ENCODE results near the gene LRRC56.

The LRRC56 gene

DNA sequence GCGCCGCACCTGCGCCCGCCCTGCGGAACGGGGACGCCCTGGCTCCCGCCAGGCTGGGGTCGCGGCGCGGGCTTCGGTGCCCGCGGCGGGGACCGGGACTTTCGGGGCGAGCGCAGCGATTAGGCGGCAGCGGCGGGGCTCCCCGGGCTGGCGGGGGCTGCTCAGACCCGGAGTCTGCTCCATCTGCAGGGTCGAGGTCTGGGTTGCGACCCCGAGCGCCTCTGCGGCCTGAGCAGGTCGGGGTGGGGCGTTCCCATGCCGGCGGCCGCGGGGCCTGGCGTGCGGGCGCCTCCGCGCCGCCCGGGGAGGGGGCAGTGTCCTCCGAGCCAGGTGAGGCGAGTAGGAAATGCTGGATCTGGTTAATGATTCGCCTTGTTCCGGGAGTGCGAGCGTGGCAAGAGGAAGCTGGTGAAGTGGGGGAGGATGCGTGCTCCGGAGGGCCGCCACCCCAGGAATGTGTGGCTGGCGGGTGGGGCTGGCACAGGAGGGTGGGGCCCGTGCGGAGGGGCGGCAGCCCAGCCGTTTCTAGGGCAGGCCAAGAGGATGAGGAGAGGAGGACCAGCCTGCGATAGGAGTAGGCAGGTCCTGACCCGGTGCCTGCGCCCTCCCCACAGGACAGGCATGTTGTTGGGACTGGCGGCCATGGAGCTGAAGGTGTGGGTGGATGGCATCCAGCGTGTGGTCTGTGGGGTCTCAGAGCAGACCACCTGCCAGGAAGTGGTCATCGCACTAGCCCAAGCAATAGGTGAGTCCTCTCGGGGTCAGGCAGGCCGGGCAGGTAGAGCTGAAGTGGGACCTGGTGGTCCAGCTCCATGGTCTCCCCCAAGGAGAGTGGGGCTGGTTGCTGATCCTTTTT, 24.0 kb downstream of the LRRC56 start:
- DNase-seq, result no peak

DNA sequence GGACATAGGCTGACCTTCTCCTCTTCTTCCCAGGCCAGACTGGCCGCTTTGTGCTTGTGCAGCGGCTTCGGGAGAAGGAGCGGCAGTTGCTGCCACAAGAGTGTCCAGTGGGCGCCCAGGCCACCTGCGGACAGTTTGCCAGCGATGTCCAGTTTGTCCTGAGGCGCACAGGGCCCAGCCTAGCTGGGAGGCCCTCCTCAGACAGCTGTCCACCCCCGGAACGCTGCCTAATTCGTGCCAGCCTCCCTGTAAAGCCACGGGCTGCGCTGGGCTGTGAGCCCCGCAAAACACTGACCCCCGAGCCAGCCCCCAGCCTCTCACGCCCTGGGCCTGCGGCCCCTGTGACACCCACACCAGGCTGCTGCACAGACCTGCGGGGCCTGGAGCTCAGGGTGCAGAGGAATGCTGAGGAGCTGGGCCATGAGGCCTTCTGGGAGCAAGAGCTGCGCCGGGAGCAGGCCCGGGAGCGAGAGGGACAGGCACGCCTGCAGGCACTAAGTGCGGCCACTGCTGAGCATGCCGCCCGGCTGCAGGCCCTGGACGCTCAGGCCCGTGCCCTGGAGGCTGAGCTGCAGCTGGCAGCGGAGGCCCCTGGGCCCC, 24.8 kb downstream of the LRRC56 start:
- no peak for DNase-seq

DNA sequence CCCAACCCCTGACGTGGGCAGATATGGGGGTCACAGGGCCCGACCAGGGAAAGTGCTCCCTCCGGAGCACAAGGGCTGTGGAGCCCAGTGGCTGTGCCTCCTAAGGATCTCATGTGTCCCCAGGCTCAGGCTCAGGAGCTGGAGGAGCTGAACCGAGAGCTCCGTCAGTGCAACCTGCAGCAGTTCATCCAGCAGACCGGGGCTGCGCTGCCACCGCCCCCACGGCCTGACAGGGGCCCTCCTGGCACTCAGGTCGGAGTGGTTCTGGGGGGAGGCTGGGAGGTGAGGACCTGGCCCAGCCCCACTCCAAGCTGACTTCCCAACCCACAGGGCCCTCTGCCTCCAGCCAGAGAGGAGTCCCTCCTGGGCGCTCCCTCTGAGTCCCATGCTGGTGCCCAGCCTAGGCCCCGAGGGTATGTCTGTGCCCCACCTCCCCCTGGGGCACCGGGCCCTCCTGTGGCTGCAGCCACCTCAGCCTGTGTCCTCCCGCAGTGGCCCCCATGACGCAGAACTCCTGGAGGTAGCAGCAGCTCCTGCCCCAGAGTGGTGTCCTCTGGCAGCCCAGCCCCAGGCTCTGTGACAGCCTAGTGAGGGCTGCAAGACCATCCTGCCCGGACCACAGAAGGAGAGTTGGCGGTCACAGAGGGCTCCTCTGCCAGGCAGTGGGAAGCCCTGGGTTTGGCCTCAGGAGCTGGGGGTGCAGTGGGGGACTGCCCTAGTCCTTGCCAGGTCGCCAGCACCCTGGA, 25.9 kb downstream of the LRRC56 start:
- DNase-seq, result no peak

DNA sequence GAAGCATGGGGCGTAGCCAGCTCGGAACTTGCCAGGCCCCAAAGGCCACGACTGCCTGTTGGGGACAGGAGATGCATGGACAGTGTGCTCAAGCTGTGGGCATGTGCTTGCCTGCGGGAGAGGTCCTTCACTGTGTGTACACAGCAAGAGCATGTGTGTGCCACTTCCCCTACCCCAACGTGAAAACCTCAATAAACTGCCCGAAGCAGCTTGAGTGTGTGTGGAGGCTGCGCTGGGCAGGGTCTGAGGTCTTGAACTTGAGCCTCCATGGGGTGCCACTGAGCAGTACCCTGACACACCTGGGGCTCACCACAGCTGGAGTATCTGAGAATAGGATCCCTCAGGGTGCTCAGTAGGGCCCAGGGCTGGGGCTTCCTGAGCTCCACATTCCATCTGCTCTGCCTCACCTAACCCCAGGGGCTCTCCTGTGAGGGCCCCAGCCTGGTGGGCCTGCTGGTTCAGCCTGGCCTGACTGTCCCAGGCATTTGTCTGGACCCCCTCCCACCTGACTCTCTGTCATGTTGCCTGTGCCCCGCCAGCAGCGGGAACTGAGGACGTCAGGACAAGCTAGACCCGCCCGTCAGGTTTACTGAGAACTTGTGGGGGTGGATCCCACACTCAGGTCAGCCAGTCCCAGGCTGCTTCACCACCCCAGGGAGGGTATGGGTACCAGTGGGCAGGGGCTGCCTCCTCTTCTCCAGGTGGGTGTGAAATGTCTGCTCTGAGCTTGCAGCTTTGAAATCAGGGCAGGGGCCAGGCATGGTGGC, 26.7 kb downstream of the LRRC56 start:
- no peak for DNase-seq

DNA sequence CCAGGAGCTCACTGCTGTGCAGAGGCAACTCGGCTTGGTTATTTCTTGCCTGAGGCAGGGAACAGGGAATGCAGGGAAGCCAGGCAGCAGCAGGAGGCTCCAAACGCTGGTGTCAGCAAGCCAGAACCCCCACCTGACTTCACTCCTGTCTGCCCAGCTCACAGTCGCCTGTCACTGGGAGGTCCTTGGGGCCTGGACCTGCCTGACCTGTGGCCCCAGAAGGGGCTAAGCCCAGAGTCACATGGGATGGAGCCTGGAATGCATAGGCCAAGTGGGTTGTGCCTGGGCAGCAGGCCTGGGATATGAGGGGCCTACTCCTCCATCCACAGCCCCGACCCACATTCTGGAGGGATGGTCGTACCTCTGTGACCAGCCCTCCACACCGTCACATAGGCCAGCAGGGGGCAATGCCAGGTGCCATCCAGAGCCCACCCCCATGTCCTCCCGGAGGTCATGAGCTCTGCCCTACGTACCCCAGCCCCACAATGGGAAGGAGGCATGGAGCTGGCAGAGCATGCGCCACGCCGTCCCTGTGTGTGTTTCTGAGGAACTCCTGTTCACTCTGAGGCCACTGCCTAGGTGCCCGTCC, 28.7 kb downstream of the LRRC56 start:
- DNase-seq, result peak; percentile 27

DNA sequence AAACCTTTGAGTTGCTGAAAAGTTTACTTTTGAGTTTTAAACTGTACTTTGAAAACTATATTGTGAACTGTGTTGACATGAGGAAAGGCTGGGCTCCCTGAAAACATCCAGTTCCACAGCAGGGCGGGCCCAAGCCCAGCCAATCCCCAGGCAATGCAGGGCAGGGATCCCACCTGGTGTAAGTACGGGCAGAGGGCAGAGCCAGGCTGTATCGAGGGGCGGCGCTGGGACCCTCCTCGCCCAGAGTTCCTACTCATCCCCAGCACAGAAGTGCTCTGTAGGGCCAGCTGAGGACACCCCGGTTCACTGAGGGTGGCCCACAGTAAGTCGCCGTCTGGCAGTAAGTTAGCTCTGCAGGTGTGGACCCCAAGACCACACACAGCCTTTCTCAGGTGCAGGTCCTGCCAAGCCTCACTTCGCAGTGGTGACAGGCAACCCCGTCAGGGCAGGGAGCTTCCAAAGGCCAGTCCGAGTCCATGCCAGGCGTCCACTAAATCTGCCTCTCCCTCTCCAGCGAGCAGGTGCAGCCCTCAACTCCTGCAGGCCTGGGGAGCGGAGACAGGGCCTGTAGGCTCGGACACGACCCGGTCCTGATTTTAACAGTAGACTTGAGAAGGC, 29.8 kb downstream of the LRRC56 start:
- DNase-seq, result no peak

DNA sequence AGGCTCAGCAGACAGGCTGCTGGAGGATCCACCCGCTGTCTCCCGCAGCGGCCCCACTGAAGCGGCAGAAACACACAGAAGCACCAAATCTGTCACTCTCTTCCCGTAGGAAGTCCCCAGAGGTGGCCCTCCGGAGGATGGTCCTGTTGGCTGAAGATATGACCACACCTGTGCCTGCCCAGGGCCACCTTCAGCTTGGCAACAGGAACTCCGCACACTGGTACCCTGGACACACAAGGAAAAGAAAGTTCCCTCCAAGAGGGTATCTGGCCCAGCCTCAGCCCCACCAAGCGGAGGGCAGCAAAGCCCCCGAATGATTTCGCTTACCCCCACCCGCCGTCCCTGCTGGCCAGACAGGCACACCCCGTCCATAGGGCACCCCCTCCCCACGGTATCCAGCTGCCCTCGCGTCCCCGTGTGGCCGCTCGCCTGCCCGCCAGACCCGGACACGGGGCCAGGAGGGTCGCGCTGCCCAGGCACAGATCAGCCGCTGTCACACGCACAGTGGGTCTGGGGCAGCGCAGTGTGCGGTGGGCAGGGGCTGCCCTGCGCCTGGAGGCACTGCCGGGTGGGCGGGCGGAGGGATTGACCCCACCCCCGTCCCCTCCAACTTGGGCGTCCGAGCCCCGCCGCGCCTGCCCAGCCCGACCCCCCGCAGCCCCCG, 30.4 kb downstream of the LRRC56 start:
- DNase-seq, result no peak

DNA sequence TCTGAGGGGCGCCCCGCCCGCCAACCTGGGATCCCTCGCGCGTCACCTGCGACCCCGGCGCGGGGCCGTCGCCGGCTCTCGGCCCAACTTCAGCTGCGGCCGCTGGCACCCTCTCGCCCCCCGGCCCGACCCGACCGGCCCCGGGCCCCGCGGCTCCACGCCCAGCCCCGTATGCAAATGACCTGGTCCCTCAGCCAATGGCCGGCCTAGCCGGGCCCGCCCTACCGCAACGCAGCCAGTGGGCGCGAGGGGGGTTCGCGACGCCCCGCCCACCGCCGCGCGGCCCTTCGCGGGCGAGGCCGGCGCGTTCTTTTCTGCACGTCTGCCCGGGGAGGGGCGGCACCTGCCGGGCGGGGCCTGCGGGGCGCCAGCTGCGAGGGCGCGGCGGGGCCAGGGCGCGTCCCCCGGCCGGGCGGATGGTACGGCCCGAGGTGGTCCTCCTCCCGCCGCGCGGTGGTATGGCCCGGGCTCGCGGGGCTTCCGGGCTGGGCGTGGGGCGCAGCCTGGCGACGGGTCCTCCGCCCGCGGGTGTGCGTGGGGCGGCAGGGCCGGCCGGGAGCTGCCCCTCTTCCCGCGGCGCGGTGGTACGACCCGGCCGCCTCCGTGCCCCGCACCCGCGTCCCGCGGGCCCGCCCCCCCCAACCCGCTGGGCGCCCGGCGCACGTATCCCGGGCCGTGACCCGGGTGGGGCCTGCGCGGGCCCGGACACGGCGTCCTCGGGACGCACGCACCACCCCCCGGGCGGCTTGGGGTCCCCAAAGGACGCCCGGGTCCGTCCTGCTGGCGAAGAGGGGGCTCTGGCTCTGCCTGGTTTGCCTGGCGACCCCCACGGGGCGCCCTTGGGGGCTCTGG, 31.2 kb downstream of the LRRC56 start:
- DNase-seq, result peak; percentile 97

DNA sequence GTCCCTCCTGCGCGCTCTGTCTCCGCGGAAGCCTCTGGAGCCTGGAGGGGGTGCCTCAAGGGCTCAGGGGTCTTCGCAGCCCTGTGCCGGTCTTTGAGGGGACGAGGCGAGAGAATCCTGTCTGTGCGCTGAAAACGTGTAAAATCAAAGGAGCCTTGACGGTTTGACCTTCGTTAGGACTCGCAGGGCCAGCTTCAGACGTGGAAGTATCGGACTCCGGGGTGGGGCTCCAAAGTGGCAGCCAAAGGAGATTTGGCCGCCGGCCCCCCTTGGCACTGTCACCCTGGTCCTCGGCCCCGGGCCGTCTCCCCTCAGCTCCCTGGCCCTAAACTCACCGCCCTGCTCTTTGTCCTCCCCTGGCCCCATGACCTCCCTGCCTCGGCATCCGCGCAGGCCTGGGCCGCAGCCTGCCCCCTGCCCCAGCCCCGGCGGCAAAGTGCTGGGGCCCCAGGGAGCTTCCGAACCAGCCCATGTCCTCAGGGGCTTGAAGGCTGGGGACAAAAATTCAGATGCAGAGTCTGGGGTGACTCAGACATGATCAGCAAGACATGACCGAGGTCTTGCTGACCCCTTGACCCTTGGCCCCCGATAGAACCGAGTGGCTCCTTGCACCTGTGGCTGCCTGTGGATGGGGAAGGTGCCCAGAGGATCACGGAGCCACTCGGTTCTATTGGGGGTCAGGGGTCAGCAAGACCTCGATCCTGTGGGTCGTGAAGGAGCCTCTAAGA, 32.0 kb downstream of the LRRC56 start:
- no peak for DNase-seq

DNA sequence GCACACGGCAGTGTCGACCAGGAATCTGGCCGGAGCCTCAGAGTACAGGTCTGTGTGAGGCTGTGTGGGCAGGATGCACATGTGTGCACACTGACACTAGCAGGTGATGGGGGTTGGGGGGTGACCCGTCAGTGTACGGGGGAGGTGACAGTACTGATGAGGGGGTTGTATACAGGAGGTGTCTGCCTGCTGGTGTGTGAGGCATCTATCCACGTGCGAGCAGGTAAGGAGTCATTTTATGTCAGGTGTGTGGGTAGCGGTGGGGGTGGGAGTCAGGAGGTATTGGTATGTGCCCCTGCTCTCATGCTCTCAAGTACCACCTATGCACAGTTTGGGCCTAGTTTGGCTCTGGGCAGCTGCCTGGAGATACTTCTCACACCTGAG, 34.5 kb downstream of the LRRC56 start:
- DNase-seq, result no peak

DNA sequence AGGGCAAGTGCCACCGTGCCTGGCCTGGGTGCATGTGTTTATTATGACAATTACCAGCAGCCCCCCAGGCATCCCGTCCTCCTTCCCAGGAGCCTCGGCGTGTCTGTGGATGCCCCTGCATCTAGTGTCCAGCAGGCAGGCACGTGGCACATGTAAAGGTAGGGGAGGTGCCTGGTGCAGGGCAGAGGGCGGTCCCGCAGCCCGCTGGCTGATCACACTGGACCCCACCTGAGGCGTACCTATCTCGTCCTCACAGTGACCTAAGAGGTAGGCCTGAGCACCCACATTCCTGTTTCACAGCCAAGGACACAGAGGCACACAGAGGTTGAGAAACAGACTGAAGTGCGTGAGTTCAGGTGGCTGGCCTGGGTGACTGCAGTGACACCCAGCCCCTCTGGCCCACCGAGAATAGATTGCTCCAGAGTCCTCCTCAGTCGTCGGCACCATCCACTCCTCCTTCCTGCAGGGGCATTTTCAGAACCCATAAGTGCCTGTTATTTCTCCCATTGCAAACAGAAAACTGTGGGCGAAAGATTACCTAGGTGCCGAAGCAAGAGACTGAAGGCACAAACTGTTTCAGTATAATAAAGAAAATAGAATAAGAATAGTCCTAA, 35.9 kb downstream of the LRRC56 start:
- DNase-seq, result no peak

DNA sequence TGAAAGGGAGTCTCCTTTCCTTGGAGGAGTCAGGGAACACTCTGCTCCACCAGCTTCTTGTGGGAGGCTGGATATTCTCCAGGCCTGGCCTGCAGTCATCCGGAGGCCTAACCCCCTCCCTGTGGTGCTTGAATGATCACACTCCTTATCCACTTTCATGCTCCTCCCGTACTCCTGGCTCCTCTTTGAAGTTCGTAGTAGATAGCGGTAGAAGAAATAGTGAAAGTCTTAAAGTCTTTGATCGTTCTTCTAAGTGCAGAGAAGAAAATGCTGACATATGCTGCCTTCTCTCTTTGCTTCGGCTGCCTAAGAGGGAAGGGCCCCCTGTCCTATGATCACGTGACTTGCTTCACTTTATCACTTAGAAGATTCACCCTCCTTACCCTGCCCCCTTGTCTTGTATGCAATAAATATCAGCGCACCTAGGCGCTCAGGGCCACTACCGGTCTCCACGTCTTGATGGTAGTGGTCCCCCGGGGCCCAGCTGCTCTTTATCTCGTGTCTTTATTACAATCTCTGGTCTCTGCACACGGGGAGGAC, 36.8 kb downstream of the LRRC56 start:
- DNase-seq, result peak; percentile 24

DNA sequence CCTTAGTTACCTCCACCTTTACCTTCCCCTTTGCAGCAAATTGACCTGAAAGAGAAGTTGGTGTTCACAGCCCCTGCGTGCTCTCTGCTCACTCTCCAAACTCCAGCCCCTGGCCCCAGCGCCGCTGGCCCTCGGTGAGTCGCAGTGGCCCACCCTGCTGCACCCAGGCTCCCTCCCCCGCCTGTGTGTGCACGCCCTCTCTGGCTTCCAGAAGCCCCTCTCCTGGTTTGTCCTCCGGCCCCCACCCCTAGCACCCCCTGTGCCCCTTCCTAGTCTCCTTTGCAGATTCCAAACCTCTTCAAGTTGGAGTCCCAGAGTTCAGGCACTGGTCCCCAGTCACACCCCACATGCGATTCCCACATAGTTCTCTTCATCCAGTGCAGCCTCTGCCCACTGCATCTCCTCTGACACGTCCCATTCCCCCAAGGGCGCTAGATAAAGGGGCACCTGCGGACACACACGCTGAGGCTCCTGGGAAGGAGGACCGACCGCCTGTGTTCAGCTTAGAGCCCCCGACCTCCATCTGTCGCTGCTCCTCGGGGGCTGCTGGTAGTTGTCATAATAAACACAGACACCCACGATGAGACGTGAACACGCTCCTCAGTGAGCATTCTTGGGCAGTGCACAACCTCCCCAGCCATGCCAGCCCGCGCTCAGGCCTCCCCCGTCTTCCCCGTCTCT, 37.4 kb downstream of the LRRC56 start:
- DNase-seq, result no peak

DNA sequence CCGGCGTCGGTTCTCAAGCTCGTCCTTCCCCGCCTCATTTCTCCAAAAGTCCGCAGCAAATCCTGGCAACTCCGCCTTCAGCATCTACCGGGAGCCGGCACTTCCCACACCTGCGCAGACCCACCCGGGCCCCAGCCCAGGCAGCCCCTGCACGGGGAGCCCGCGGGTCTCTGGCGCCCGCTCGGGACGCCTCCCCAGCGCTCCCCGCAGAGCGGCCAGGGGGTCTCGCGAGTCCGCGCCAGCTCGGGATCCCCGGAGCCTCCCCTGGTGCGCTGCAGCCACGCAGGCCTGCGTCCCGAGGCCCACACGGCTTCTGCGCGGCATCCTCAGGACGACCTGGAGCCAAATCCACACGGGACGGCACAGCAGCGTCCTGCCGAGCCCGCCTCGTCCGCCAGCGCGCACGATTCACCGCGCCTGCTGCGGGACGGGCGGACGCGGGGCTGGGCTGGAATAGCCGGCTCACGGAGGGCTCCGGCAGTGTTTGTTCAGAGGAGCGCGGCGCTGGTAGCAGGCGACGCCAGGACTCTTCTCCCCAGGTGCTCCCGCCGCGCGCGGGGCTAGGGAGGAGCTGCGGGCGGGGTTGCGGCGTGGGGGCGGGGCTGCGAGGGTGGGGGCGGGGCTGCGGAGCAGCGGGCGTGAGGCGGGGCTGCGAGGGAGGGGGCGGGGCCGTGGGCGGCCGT, 38.1 kb downstream of the LRRC56 start:
- DNase-seq, result peak; percentile 90

DNA sequence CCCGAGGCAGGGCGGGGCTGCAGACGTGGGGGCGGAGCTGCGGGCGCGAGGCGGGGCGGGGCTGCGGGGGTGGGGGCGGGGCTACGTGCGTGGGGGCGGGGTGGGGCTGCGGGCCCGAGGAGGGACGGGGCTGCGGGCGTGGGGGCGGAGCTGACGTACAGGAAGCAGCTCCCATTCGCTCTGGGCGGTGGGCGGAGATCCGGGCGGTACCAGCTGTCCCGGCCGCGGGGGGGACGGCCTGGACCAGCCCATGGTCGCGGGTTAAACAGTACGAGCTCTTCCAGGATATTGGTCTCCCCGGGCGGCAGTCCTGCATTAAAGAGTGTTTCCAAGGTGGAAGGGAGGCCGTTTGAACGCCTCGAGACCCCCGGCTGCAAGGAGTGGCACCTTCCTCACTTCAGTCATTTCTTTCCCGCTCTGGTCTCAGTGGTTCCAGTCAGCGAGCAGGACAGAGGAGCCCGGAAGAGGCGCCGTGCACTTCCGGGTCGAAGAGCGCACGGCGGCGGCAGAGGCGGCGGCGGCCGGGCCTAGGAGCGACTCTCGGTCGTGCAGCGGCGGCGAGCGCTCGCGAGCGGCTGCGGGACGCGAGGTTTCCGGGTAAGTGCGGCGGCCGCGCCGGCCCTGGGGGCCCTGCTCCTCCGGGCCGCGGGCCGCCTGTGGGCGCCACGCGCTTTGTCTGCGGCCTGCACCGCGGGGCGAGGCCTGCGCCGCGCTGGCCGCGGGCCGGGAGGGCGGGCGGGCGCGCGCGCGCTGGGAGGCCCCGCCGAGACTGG, 38.9 kb downstream of the LRRC56 start, which contains the start of gene PHRF1:
TSS of gene PHRF1 (plus strand) at position 475 of the 773 bp plus-strand sequence. CDS start 5,043 bp downstream, outside the sequence.
- peak; percentile 93 for DNase-seq

DNA sequence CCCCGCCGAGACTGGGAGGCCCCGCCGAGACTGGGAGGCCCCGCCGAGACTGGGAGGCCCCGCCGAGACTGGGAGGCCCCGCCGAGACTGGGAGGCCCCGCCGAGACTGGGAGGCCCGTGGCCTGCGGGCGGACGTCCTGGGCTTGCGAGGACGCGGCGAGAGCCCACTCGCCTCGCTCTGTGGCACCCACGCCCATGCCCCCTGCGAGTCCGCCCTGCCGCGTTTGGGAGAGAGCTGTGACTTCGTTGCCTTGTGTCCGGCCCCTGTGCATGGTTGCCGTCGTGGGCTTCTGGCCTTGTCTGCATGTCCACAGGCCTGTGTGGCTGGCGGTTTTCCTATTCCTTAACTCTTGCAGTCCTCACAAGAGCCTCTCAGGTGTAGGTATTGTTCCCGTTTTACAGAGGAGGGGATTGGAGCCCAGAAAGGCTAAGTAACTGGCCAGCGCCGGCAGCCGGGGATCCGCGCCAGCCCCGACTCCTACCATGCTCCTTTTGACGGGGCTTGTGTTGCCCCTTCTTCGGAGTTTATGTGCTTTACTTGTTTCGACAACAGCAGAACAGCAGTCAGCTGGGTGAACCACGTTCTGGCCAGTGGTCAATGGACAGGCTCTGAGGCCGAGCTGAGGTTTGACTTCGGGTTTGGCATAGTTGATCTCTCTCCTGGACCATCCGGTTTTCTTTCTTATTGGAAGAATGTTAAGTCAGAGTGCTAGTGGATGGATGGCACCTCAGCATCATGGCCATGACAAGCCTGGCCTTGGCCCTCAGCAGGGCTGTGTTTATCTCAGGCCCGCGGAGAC, 39.7 kb downstream of the LRRC56 start:
- DNase-seq, result no peak

Data from NCI-H345 (cell line).